Stomach smooth muscle (tissue), 2 donors: Measurements from ENCODE around the gene CENPM.

Source experiments
- H3K27ac ChIP-seq: one replicate; pipeline ENCODE4 v1.7.0; 2013; ENCODE audit warnings: mild to moderate bottlenecking, low read length, inconsistent platforms
- H3K27me3 ChIP-seq, 2 donors: one replicate each; pipeline ENCODE4 v1.7.0; 2013; ENCODE audit warnings: low read length in 2 of 2; ENCODE audit not compliant: insufficient read depth in 2 of 2, control insufficient read depth in 1 of 2
- H3K36me3 ChIP-seq, 2 donors: one replicate each; pipeline ENCODE4 v1.7.0; 2013; ENCODE audit warnings: low read length in 2 of 2; ENCODE audit not compliant: control insufficient read depth in 2 of 2, insufficient read depth in 2 of 2
- H3K4me1 ChIP-seq: one replicate; pipeline ENCODE4 v1.7.0; 2013; ENCODE audit warnings: low read length; ENCODE audit not compliant: control insufficient read depth, insufficient read depth
- H3K4me3 ChIP-seq, 2 donors: one replicate each; pipeline ENCODE4 v1.7.0; 2013; ENCODE audit warnings: low read length in 2 of 2
- H3K9ac ChIP-seq, 2 donors: one replicate each; pipeline ENCODE4 v1.7.0; 2013; ENCODE audit warnings: low read length in 2 of 2, mild to moderate bottlenecking in 1 of 2
- H3K9me3 ChIP-seq, 2 donors: one replicate each; pipeline ENCODE4 v1.7.0; 2013; ENCODE audit warnings: low read length in 2 of 2; ENCODE audit not compliant: control insufficient read depth in 2 of 2
- donor health status: healthy.
- donor health status: Pancreatic carcinoma.

Gene CENPM

DNA sequence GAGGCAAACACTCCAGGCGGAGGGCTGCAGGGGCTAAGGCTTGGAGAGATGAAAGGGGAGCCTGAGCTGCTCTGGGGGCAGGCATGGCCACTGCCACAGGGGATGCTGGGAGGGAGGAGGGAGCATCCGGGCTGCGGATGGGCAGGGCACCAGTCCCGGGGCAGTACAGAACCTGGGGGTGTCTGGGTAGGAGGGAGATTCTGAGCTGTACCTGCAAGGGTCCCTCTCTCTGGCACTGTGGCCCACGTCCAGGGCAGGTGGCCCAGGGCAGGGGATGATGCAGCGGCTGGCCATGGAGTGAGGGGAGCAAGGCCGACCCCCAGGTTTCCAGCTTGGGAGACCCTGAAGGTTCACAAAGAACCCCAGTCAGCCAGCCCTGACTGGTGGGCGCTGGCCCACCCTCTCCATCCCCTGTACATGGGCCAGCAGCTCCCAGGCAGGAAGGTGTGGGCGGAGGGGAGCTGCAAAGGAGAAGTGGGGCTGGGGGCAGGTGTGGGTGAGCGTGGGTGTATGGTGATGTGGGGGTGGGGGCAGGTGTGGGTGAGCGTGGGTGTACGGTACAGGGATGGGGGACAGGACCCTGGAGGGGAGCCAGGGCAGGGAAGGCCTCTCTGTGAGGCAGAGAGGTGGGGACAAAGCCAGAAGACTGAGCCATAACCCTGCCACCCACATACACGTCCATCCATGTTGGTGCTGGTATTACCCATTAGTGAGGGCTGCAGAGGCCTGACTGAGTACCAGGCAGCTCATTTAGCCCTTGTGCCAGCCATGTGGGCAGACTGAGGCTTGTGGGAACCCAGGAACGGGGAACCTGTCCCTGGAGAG is 18.1 kb downstream of the CENPM start:
- H3K9me3 ChIP-seq, result no peaks in the 10 kb centered on the region

GRCh38 chr22:41927813-41928212 is 19.1 kb downstream of the CENPM start:
- Histone ChIP-seq H3K27me3 (peaks cover 10 to 16% of the 10 kb centered on the region in 2 donors), H3K9ac (no peak overlapping the region), H3K4me1 (peaks cover 4% of the 10 kb centered on the region), H3K9me3 (no peaks in the 10 kb centered on the region), H3K27ac (no peak overlapping the region), H3K36me3 (no peaks in the 10 kb centered on the region), H3K4me3 (no peak overlapping the region)

More for the DNA sequence above, 18.1 kb downstream of the CENPM start:
- Histone ChIP-seq H3K36me3 (no peaks in the 10 kb centered on the region), H3K4me1 (peaks cover 4% of the 10 kb centered on the region), H3K27ac (no peak overlapping the region), H3K9ac (no peak overlapping the region), H3K4me3 (no peak overlapping the region), H3K27me3 (peaks cover 10 to 16% of the 10 kb centered on the region in 2 donors)

- no peak overlapping the region for H3K27ac ChIP-seq
- H3K9ac ChIP-seq, result no peak overlapping the region
- H3K9me3 ChIP-seq, result no peaks in the 10 kb centered on the region
- no peaks in the 10 kb centered on the region for H3K36me3 ChIP-seq
- peaks cover 10 to 16% of the 10 kb centered on the region in 2 donors for H3K27me3 ChIP-seq
- H3K4me3 ChIP-seq, result no peak overlapping the region
- H3K4me1 ChIP-seq, result peaks cover 4% of the 10 kb centered on the region
These were observed 21.0 kb downstream of the CENPM start for GRCh38 chr22:41925783-41926460.

- Histone ChIP-seq H3K4me3 (no peak overlapping the region), H3K9me3 (no peaks in the 10 kb centered on the region), H3K27ac (no peak overlapping the region), H3K36me3 (no peaks in the 10 kb centered on the region), H3K27me3 (peaks cover 16 to 28% of the 10 kb centered on the region in 2 donors), H3K4me1 (peaks cover 14% of the 10 kb centered on the region), H3K9ac (no peak overlapping the region)
These were observed 23.2 kb downstream of the CENPM start for GRCh38 chr22:41923595-41924276.

DNA sequence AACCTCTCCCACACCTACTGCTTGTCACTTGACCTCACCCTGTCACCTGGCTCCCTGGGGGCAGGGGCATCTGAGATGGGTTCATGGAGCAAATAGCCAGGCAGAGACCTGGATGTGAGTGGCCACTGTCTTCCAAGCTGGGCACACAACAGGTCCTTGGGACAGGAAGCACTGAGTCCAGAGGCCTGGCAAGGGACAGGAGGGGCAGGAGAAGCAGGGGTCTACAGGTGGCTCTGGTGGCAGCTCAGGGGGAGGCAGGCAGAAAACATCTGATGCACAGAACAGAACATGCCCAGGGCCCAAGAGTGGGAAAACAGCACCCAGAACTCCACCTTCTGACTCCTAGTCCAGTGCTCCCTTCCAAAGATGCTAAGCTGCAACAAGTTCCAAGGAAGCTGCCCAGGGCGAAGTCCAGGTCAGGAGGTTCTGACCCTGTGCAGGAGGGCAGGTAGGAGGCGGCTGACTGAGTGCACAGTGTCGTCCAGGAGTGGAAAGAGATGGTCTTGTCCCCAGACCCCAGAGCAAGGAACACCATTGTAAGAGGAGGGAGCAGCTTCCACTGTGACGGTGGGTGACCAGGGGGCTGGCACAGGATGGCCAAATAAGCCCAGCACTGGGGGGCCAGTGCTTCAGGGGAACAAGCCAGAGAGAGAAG is 23.9 kb downstream of the CENPM start:
- H3K9ac ChIP-seq, result no peak overlapping the region
- no peaks in the 10 kb centered on the region for H3K36me3 ChIP-seq
- H3K9me3 ChIP-seq, result no peaks in the 10 kb centered on the region
- H3K4me3 ChIP-seq, result no peak overlapping the region
- peaks cover 19 to 28% of the 10 kb centered on the region in 2 donors for H3K27me3 ChIP-seq
- H3K27ac ChIP-seq, result no peak overlapping the region
- peaks cover 14% of the 10 kb centered on the region for H3K4me1 ChIP-seq

- H3K27ac ChIP-seq, result no peak overlapping the region
- no peak overlapping the region for H3K4me3 ChIP-seq
- peaks cover 23 to 34% of the 10 kb centered on the region in 2 donors for H3K27me3 ChIP-seq
These were observed 24.6 kb downstream of the CENPM start for GRCh38 chr22:41922328-41922727.

GRCh38 chr22:41920271-41920976 is 26.5 kb downstream of the CENPM start:
- Histone ChIP-seq H3K27ac (no peak overlapping the region), H3K4me3 (peak overlapping the region; percentile 22 to 66), H3K9ac (no peak overlapping the region)

More at GRCh38 chr22:41922328-41922727, 24.6 kb downstream of the CENPM start:
- Histone ChIP-seq H3K9me3 (no peaks in the 10 kb centered on the region), H3K36me3 (no peaks in the 10 kb centered on the region), H3K9ac (no peak overlapping the region), H3K4me1 (peaks cover 14% of the 10 kb centered on the region)

DNA sequence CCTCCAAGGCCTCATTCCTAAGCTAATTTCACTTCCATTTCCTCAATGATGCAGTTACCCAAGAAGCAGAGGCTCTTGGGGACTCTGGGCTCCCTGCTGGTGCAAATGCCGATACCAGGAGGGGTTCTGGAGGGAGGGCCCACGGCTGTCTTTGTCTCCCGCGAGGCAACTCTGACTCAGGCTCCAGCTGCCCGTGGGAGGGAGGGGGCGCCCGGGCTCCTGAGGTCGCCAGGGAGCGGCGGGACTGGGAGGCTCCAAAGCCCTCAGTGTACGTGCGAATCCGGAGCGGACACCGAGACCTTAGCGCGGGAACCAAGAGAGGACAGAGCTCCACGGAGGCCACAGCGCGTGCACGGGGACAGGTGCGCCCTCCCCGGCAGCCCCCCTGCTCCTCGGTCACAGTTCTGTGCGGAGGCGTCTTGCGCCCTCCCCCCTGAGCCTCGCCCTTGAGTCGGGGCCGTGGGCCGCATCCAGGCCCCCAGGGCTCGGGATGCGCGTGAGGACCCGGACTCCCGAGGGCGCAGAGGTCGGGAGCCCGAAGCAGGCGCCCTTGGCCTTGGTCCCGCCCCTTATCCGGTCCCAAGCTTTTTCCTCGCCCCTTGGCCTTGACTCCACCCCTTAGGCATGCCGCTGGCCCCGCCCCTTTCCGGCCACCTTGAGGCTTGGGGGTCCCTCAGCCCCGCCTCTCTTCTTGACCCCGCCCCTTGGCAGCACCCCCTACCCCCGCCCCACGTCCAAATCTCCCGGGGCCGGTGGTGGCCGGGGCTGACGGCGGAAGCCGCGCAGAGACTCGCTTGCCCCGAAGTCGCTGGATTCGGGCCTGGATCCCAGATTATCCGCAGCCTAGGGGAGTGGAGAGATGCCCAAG is 27.4 kb downstream of the CENPM start:
- H3K9me3 ChIP-seq, result no peaks in the 10 kb centered on the region
- peaks cover 29 to 42% of the 10 kb centered on the region in 2 donors for H3K27me3 ChIP-seq
- no peak overlapping the region for H3K27ac ChIP-seq
- peaks cover 16% of the 10 kb centered on the region for H3K4me1 ChIP-seq
- H3K9ac ChIP-seq, result no peak overlapping the region
- no peaks in the 10 kb centered on the region for H3K36me3 ChIP-seq
- H3K4me3 ChIP-seq, result peak overlapping the region; percentile 66 to 73

More at GRCh38 chr22:41920271-41920976, 26.5 kb downstream of the CENPM start:
- Histone ChIP-seq H3K36me3 (no peaks in the 10 kb centered on the region), H3K27me3 (peaks cover 30 to 39% of the 10 kb centered on the region in 2 donors), H3K9me3 (no peaks in the 10 kb centered on the region), H3K4me1 (peaks cover 10% of the 10 kb centered on the region)

DNA sequence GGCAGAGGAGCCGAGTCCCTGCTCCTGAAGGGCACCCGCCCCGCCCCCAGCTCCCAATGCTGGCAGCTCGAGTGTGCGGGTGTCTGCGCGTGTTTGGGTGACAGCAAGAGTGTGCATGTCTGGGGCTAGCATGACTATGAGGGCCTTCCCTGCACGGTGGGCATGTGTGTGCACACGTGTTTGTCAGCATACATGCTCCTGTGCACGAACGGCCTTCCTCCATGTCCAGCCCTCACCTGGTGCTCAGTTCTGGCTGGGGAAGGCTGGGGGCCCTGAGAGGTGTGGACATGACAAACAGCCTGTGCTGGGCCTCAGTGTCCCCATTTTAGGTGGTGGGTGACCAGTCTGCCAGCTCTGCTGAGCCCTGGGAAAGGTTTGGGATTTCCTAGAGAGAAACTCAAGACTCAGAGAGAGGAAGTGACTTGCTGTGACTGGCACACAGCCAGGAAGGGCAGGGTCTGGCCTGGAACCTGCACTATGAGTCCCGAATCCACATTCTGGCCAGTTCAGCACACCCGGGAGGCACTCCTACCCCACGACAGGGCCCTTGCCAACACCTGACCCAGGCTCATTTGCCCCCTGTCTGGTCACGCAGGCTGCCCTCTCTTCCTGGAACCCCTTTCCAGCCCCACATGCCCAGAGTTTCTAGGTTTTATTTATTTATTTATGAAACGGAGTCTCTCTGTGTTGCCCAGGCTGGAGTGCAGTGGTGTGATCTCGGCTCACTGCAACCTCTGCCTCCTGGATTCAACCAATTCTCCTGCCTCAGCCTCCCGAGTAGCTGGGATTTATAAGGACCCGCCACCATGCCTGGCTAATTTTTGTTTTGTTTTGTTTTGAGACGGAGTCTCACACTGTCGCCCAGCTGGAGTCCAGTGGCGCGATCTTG is 28.8 kb downstream of the CENPM start:
- Histone ChIP-seq H3K27me3 (peaks cover 34 to 52% of the 10 kb centered on the region in 2 donors), H3K9ac (no peak overlapping the region), H3K9me3 (no peaks in the 10 kb centered on the region), H3K36me3 (no peaks in the 10 kb centered on the region), H3K27ac (no peak overlapping the region), H3K4me1 (peaks cover 22% of the 10 kb centered on the region), H3K4me3 (no peak overlapping the region)
